ENCODE measurements around the gene SHC1.

The SHC1 gene, protein sequence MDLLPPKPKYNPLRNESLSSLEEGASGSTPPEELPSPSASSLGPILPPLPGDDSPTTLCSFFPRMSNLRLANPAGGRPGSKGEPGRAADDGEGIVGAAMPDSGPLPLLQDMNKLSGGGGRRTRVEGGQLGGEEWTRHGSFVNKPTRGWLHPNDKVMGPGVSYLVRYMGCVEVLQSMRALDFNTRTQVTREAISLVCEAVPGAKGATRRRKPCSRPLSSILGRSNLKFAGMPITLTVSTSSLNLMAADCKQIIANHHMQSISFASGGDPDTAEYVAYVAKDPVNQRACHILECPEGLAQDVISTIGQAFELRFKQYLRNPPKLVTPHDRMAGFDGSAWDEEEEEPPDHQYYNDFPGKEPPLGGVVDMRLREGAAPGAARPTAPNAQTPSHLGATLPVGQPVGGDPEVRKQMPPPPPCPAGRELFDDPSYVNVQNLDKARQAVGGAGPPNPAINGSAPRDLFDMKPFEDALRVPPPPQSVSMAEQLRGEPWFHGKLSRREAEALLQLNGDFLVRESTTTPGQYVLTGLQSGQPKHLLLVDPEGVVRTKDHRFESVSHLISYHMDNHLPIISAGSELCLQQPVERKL

DNA sequence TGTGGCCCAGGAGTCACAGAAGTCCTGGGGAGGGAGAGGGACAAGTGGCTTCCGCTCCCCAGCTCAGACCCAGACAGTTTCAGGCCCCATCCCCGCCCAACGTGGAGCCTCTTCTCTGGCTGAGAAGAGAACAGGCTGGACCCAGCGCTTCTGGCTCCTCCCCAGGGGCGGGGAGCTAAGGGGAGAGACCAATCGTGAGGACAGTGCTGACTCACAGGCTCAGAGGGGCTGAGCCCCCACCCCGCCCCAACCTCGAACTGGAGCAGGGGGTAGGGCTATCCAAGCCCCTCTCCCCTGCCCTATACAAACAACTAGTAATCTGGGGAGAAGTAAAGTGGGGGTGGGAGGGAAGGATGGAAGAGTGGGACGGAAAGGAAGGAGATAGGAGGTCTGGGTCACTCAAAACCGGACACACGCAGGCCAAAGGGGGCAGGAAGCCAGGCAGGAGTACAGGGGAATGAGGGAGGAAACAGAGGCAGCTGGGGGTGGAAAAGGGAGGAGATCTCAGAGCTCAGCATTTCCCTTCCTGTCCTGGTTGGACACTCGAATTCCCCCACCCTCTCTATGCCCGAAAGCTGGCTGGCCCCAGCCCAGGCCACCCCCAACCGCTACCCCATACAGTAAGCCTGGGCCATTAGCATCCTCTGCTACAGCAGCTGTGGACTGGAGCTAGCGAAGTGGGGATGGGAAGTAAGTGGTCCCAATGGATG is at the start of gene SHC1:
Gene SHC1, minus strand, starts transcription at position 117 of the 710 bp plus-strand sequence. CDS start 221 bp downstream, outside the sequence.
- no peaks in the 10 kb centered on the region for H3K27me3 Mint-ChIP-seq
- H3K4me3 Mint-ChIP-seq = peak within 1 kb of the TSS; percentile 40
- H3K27ac Mint-ChIP-seq = peak within 1 kb of the TSS; percentile 88
- DNase-seq = peak; percentile 54
- peaks cover 33% of the 10 kb centered on the region for H3K4me1 Mint-ChIP-seq (ENCODE audit: low read depth)
- no peaks in the 10 kb centered on the region for H3K9me3 Mint-ChIP-seq
- peaks cover 59% of the 10 kb centered on the region for H3K36me3 Mint-ChIP-seq (ENCODE audit: low read depth)

DNA sequence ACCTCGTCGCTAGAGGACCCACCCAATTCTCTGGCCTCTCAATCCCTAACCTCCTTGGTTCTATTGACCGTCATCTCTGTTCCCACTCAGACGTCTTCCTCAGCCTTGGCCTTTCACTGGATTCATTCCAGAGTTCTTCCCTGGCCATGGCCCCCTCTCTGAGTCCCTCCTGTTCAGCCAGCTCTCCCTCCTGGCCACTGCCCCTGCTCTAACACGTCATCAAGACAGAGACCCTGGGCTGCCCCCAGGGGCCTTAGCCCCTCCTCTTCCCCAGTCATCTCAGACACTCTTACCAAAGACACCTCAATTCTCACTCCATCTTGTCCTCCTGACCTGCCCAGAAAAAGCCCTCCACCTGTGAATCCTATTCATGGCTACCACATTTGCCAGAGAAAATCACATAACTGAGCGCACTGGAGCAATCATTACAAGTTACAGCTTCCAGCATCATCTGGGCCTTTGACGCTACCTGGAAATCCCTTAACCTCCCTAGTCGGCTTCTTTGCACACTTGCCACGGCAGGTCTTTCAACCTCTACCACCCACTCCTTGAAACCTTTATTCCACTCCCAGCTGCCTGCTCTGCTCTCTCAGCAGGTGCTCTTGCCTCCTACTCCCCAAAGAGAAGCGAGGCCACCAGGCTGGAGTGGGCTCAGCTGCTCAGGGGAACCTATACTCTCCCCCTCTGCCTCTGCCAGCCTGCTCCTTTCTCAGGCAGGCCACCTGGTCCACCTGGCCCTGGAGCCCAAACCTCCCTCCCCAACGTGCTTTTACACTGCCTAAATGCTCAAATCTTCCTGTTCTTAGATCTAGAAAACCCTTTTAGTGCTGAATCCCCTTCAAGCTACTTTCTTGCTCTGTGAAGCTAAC is 49.1 kb upstream of the SHC1 start:
- Mint-ChIP-seq H3K4me1 (ENCODE audit: low read depth) (peaks cover 45% of the 10 kb centered on the region), H3K9me3 (no peaks in the 10 kb centered on the region), H3K4me3 (no peak overlapping the region), H3K27ac (peak overlapping the region; percentile 56), H3K27me3 (no peaks in the 10 kb centered on the region), H3K36me3 (ENCODE audit: low read depth) (peaks cover 40% of the 10 kb centered on the region)
- DNase-seq = no peak

DNA sequence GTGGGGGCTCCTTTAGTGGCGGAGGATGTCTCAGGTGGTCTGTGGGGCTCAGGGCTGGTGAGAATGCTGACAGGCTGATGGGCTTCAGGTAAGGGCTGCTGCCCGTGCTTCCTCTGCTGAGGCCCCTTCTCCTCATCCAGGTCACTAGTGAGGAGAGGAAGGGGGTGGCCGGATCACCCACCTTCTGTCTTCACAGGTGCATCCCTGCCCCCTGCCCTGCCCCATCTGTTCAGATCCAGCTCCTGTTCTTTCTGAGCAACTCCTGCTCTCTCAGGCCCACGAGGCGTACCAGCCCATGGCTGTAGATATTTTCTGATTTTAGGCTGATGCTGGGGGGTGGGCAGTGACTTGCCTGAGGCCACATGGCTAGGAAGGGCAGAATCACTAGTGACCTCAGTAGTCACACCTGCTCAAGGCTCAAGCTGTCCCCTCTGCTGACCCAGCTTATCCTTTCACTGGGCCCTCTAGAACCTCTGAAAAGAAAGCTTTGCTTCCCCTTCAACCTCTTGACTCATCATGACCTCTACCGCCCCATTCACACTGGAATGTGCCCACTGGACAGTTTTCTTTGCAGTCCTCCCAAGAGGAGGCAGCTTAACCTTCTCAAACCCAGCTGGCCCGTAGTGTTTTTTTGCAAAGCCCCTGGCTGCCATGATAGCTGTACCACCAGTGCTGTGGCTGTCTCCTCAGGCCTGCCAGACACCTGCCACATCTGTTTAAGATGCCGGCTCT is 48.2 kb upstream of the SHC1 start:
- Mint-ChIP-seq H3K4me3 (no peak overlapping the region), H3K4me1 (ENCODE audit: low read depth) (peaks cover 53% of the 10 kb centered on the region), H3K9me3 (no peaks in the 10 kb centered on the region), H3K27ac (peak overlapping the region; percentile 56), H3K36me3 (ENCODE audit: low read depth) (peaks cover 49% of the 10 kb centered on the region), H3K27me3 (no peaks in the 10 kb centered on the region)
- DNase-seq = no peak

DNA sequence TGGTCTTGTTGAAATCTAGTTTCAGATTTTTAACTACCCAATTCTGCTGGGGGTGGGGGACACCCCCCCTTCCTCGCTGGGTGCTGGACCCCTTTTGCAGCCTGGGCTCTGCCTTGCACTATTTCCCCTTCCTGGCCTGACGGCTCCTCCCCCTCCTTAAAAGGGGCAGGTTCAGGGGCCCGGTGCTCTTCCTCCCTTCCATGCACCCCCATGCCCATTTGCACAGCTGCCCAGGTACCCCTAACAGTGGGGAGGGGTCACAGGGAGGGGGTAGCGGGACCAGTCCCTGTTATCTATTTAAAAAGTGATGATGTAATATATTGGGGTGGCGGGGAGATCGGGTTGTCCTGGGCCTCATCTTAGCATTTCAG is 47.4 kb upstream of the SHC1 start:
- Mint-ChIP-seq H3K9me3 (no peaks in the 10 kb centered on the region), H3K36me3 (ENCODE audit: low read depth) (peaks cover 56% of the 10 kb centered on the region), H3K4me1 (ENCODE audit: low read depth) (peaks cover 61% of the 10 kb centered on the region), H3K27me3 (no peaks in the 10 kb centered on the region), H3K4me3 (peak overlapping the region; percentile 53), H3K27ac (peak overlapping the region; percentile 73)
- no peak for DNase-seq

DNA sequence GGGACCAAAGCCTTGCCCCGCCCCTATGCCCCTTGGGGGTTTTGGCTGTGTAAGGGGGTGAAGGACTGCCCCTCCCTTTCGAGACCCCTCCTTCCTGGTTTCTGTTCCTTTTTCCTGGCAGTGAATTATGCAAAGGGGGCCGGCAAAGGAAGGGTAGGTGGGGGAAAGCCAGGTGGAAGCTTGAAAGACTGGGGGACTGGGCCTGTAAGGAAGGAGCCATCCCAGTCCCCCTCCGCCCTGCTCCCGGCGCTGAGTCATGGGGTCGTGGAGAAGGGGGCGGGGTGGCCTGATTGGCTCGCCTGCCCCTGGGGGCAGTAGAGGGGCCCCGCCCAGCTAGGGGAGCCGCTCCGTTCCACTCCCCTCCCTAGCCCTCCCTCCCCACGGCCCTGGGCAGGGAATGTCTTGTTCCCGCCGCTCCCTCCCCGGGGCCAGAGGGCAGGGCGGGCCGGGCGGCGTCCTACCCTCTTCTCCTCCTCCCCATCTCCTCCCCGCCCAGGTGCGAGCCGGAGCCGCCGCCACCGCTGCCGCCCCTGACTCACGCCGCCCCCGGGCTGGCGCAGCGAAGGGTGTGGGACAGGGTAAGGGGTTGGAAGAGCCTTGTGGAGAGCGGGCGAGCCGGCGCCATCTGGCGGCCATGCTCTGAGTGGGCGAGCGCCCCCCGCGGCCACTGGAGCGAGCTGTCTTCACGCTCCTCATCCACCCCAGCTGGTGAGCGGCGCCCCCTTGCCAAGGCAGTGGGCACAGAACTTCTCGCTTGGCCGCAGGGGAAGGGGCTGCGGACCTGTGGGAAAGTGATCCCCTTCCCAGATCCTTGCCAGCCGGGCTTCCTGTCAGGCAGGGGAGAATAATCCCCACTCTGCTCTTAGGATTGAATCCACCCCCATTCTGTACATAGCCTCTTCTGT is 46.7 kb upstream of the SHC1 start:
- peaks cover 62% of the 10 kb centered on the region for H3K36me3 Mint-ChIP-seq (ENCODE audit: low read depth)
- no peaks in the 10 kb centered on the region for H3K27me3 Mint-ChIP-seq
- peak overlapping the region; percentile 53 for H3K4me3 Mint-ChIP-seq
- DNase-seq = peak; percentile 94
- no peaks in the 10 kb centered on the region for H3K9me3 Mint-ChIP-seq
- peak overlapping the region; percentile 74 for H3K27ac Mint-ChIP-seq
- peaks cover 67% of the 10 kb centered on the region for H3K4me1 Mint-ChIP-seq (ENCODE audit: low read depth)

DNA sequence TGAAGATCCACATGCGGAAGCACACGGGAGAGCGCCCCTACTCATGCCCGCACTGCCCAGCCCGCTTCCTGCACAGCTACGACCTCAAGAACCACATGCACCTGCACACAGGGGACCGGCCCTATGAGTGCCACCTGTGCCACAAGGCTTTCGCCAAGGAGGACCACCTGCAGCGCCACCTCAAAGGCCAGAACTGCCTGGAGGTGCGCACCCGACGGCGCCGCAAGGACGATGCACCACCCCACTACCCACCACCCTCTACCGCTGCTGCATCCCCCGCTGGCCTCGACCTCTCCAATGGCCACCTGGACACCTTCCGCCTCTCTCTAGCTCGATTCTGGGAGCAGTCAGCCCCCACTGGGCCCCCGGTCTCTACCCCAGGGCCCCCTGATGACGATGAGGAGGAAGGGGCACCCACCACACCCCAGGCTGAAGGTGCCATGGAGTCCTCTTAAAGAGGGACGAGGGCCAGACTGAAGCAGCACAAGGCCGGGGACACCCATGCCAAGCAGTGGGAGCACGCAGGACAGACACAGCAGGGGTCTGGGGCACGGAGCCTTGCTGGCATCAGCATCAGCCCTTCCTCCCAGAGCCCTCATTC is 45.8 kb upstream of the SHC1 start:
- H3K27me3 Mint-ChIP-seq = no peaks in the 10 kb centered on the region
- peaks cover 67% of the 10 kb centered on the region for H3K36me3 Mint-ChIP-seq (ENCODE audit: low read depth)
- H3K4me3 Mint-ChIP-seq = peak overlapping the region; percentile 48
- DNase-seq = peak; percentile 54
- peaks cover 73% of the 10 kb centered on the region for H3K4me1 Mint-ChIP-seq (ENCODE audit: low read depth)
- H3K9me3 Mint-ChIP-seq = no peaks in the 10 kb centered on the region
- peak overlapping the region; percentile 74 for H3K27ac Mint-ChIP-seq

DNA sequence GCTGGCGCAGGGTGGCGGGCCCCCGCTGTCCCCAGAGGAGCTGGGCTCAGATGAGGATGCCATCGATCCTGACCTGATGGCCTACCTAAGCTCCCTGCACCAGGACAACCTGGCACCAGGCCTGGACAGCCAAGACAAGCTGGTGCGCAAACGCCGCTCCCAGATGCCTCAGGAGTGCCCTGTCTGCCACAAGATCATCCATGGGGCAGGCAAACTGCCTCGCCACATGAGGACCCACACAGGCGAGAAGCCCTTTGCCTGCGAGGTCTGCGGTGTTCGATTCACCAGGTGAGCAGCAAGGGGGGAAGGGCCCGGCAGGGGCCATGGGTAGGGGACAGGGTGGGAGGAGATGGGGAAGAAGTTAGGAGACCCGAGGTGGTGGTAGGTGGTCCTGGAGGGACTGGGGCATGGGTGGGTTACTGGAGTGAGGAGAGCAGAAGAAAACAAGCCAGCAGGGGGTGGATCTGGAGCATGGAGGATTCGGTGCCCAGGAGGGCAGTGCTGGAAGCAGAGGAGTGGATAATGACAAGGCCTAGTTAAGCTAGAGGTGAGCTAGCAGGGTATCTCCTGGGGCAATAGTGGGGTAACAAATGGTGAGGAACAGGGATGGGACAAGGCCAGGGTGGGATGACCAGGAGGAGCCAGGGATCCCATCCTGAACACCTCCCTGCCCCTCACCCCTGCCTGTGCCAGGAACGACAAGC is 45.1 kb upstream of the SHC1 start:
- Mint-ChIP-seq H3K4me1 (ENCODE audit: low read depth) (peaks cover 79% of the 10 kb centered on the region), H3K9me3 (no peaks in the 10 kb centered on the region), H3K27ac (peak overlapping the region; percentile 74), H3K4me3 (peak overlapping the region; percentile 20), H3K36me3 (ENCODE audit: low read depth) (peaks cover 72% of the 10 kb centered on the region), H3K27me3 (no peaks in the 10 kb centered on the region)
- no peak for DNase-seq

DNA sequence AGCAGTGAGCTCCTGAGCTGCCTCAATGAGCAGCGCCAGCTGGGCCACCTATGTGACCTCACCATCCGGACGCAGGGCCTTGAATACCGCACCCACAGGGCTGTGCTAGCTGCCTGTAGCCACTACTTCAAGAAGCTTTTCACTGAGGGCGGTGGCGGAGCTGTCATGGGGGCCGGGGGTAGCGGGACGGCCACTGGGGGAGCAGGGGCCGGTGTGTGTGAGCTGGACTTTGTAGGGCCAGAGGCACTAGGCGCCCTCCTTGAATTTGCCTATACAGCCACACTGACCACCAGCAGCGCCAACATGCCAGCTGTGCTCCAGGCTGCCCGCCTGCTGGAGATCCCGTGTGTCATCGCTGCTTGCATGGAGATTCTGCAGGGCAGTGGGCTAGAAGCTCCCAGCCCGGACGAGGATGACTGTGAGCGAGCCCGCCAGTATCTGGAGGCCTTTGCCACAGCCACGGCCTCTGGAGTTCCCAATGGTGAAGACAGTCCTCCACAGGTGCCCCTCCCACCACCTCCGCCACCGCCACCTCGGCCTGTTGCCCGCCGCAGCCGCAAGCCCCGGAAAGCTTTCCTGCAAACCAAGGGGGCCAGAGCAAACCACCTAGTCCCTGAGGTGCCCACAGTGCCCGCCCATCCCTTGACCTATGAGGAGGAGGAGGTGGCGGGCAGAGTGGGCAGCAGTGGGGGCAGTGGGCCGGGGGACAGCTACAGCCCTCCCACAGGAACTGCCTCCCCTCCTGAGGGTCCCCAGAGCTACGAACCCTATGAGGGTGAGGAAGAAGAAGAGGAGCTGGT is 44.4 kb upstream of the SHC1 start:
- peaks cover 83% of the 10 kb centered on the region for H3K4me1 Mint-ChIP-seq (ENCODE audit: low read depth)
- H3K9me3 Mint-ChIP-seq = no peaks in the 10 kb centered on the region
- no peaks in the 10 kb centered on the region for H3K27me3 Mint-ChIP-seq
- no peak overlapping the region for H3K27ac Mint-ChIP-seq
- peaks cover 77% of the 10 kb centered on the region for H3K36me3 Mint-ChIP-seq (ENCODE audit: low read depth)
- H3K4me3 Mint-ChIP-seq = no peak overlapping the region
- no peak for DNase-seq

DNA sequence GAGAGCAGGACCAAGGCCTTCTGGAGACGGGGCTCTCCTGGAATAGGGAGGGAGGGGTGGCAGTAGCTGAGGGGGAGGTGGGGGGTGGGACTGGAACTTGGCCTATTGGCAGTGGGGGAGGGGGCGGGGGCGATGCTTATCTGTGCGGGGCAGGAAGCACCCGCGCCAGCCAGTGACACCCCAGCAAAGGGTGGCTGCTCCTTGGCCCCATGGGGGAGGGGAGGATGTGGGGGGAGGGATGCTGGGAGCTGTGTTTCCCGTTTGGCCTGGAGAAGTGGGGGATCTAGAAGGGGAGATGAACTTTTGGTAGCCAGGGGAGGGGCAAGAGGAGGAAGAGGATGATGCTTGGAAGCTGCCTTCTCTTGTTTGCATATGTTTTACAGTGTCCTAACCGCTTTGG is 43.1 kb upstream of the SHC1 start:
- H3K4me3 Mint-ChIP-seq = peak overlapping the region; percentile 64
- H3K9me3 Mint-ChIP-seq = no peaks in the 10 kb centered on the region
- H3K27ac Mint-ChIP-seq = peak overlapping the region; percentile 91
- H3K27me3 Mint-ChIP-seq = no peaks in the 10 kb centered on the region
- peaks cover 76% of the 10 kb centered on the region for H3K36me3 Mint-ChIP-seq (ENCODE audit: low read depth)
- DNase-seq = no peak
- H3K4me1 Mint-ChIP-seq (ENCODE audit: low read depth) = peaks cover 77% of the 10 kb centered on the region

DNA sequence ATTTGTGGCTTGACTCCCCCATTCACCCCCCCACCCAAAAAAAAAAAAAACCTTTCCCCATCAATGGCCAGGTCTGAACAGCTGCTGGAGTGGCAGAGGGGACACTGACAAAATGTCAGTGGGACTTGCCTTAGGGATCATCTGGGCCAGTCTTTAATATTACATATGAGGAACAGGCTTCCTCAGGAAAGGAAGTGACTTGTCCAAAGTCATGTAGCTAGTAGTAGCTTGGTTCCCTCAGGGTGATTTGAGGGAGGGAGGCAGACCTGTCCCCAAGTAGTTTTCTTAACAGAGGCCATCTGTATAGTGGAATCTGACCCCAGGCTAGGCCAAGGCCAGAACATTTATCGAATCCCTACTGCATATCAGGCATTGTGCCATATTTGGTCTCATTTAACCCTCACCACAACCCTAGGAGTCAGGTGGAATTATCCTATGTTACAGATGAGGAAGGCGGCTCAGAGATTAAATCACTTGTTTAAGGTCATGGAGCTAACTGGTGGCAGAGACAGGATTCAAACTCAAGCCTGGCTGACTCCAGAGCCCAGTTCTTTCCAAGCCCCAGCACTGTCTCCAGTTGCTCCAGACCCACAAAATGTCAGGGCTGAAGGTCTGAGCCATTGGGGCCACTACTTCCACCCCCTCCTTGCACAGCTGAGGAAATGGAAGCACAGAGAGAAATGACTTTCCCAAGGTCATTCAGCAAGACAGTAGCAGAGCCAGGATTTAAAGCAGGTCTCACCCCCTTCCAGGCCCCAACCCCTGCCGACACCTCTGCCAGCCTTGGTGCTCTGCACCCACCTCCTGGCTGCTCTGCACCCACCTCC is 42.4 kb upstream of the SHC1 start:
- Mint-ChIP-seq H3K27ac (peak overlapping the region; percentile 91), H3K4me3 (peak overlapping the region; percentile 64), H3K4me1 (ENCODE audit: low read depth) (peaks cover 80% of the 10 kb centered on the region), H3K36me3 (ENCODE audit: low read depth) (peaks cover 76% of the 10 kb centered on the region), H3K9me3 (no peaks in the 10 kb centered on the region), H3K27me3 (no peaks in the 10 kb centered on the region)
- DNase-seq = no peak

DNA sequence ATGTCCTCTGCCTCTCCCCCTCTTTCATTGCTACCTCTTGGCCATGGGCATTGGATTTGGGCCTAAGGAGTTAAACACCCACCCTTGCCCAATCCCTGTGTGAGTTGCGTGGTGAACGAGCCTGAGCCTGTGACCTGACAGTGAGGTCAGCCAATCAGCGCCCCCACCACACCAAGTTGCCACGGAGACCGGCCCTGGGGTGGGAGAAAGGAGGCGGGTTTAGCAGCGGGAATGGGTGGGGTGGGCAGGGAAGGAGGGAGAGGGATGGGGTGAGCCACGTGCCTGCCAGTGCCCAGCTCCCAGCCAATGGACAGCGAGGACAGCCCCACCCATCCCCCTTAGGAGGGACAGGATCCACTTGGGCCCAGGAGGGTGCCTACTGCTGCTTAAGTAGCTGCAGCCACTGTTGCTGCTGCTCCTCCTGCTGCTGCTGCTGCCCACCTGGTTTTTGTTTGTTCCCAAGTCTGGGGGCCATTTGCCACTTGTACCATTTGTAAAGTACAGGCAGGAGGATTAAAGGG is 41.5 kb upstream of the SHC1 start:
- peak overlapping the region; percentile 64 for H3K4me3 Mint-ChIP-seq

More for the DNA sequence above, 41.5 kb upstream of the SHC1 start:
- Mint-ChIP-seq H3K27ac (peak overlapping the region; percentile 91), H3K9me3 (no peaks in the 10 kb centered on the region), H3K36me3 (ENCODE audit: low read depth) (peaks cover 71% of the 10 kb centered on the region), H3K4me1 (ENCODE audit: low read depth) (peaks cover 80% of the 10 kb centered on the region), H3K27me3 (no peaks in the 10 kb centered on the region)
- DNase-seq = peak; percentile 49
